SK-N-MC (cell line): ENCODE results near the gene NAALAD2.

Experiments used
- EZH2 ChIP-seq: fragments of 200-600 bp; sonication (generic); IDR thresholded peaks from one replicate; pipeline ENCODE4 v1.6.1; 2017; ENCODE audit warnings: antibody characterized with exemption
- POLR2AphosphoS5 ChIP-seq: IDR thresholded peaks from 2 replicates; pipeline ENCODE4 v1.6.1; 2012; ENCODE audit warnings: mild to moderate bottlenecking, low read depth, low read length, borderline replicate concordance

GRCh38 chr11:90235526-90235925, 101.1 kb downstream of the NAALAD2 start:
- TF ChIP-seq EZH2 (no peak), POLR2AphosphoS5 (no peak)
